ENCODE data around the gene CHSY3. TPM values are rescaled to one million over a fixed set of nuclear protein-coding genes. Genes with fewer than 3 reads are reported as not detected.

Gene CHSY3
- total and polyA plus RNA-seq, 4 donors = 0.40 to 7.7 (median 2.1) TPM

DNA sequence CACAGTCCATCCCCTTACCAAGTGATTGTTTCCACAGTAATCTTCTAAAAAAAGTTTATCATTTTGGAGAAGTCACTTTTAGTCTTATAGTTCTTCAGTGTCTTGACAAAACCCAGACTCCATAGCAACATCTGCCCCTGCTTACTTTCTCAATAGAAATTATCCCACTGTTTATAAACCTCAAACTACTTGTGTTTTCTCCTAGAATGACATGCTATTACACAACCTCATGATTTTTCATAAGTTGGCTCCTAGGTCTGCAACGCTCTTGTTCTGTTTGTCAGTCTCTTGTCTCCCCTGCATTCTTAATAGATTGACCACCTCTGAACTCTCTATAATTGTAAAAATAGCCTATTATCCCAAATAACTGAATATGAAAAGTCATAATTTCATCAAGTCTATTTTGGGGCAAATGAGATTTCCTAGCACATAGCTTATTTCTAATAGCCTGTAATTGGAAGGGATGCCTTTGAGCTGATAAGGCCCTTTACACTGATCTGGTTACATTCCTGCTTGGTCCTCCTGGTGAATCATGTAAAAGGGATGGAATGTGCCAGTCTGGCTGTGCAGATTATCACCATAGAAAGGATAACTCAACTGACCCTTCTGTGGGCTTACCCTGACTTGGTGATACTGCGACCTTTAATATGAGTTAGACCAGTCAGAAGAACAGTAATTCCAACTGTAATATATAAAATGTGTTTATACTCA is 69.6 kb downstream of the CHSY3 start:
- Histone ChIP-seq H3K36me3 (ENCODE audit: control insufficient read depth in 4 of 4, insufficient read depth in 3 of 4, low read depth in 1 of 4, low read length in 3 of 4) (no peaks in the 10 kb centered on the region), H3K9ac (ENCODE audit: low read depth in 1 of 2, low read length in 2 of 2) (no peak overlapping the region), H3K27ac (ENCODE audit: low read depth in 1 of 2, low read length in 2 of 2) (no peak overlapping the region), H3K27me3 (ENCODE audit: control insufficient read depth in 4 of 4, insufficient read depth in 4 of 4, low read length in 3 of 4) (no peaks in the 10 kb centered on the region), H3K9me3 (ENCODE audit: control insufficient read depth in 4 of 4, low read length in 3 of 4) (no peaks in the 10 kb centered on the region), H3K4me3 (ENCODE audit: low read depth in 1 of 3, low read length in 3 of 3) (no peak overlapping the region), H3K4me1 (ENCODE audit: control insufficient read depth in 4 of 4, insufficient read depth in 4 of 4, low read length in 3 of 4) (peaks cover 0 to 1% (median 0%) of the 10 kb centered on the region in 4 donors)
- no peak for DNase-seq (ENCODE audit: low spot score)
- TF ChIP-seq, protein P1, sequence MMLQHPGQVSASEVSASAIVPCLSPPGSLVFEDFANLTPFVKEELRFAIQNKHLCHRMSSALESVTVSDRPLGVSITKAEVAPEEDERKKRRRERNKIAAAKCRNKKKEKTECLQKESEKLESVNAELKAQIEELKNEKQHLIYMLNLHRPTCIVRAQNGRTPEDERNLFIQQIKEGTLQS (IDR thresholded peaks at IDR 0.05) = no peak
- no peak for TF ChIP-seq HNF4A (conservative IDR thresholded peaks at IDR 0.05)
- TF ChIP-seq FOXA2 (IDR thresholded peaks at IDR 0.05) = no peak
- TF ChIP-seq, protein P2, sequence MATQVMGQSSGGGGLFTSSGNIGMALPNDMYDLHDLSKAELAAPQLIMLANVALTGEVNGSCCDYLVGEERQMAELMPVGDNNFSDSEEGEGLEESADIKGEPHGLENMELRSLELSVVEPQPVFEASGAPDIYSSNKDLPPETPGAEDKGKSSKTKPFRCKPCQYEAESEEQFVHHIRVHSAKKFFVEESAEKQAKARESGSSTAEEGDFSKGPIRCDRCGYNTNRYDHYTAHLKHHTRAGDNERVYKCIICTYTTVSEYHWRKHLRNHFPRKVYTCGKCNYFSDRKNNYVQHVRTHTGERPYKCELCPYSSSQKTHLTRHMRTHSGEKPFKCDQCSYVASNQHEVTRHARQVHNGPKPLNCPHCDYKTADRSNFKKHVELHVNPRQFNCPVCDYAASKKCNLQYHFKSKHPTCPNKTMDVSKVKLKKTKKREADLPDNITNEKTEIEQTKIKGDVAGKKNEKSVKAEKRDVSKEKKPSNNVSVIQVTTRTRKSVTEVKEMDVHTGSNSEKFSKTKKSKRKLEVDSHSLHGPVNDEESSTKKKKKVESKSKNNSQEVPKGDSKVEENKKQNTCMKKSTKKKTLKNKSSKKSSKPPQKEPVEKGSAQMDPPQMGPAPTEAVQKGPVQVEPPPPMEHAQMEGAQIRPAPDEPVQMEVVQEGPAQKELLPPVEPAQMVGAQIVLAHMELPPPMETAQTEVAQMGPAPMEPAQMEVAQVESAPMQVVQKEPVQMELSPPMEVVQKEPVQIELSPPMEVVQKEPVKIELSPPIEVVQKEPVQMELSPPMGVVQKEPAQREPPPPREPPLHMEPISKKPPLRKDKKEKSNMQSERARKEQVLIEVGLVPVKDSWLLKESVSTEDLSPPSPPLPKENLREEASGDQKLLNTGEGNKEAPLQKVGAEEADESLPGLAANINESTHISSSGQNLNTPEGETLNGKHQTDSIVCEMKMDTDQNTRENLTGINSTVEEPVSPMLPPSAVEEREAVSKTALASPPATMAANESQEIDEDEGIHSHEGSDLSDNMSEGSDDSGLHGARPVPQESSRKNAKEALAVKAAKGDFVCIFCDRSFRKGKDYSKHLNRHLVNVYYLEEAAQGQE (IDR thresholded peaks at IDR 0.05) = no peak
- TF ChIP-seq JUND (IDR thresholded peaks at IDR 0.05) = no peak
- TF ChIP-seq NR2F2 (IDR thresholded peaks at IDR 0.05) = no peak
- TF ChIP-seq RAD21 (IDR thresholded peaks at IDR 0.05) = no peak
- TF ChIP-seq, protein P3, sequence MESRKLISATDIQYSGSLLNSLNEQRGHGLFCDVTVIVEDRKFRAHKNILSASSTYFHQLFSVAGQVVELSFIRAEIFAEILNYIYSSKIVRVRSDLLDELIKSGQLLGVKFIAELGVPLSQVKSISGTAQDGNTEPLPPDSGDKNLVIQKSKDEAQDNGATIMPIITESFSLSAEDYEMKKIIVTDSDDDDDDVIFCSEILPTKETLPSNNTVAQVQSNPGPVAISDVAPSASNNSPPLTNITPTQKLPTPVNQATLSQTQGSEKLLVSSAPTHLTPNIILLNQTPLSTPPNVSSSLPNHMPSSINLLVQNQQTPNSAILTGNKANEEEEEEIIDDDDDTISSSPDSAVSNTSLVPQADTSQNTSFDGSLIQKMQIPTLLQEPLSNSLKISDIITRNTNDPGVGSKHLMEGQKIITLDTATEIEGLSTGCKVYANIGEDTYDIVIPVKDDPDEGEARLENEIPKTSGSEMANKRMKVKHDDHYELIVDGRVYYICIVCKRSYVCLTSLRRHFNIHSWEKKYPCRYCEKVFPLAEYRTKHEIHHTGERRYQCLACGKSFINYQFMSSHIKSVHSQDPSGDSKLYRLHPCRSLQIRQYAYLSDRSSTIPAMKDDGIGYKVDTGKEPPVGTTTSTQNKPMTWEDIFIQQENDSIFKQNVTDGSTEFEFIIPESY (IDR thresholded peaks at IDR 0.05) = no peak
- TF ChIP-seq HNF4G (IDR thresholded peaks at IDR 0.05) = no peak
- TF ChIP-seq, protein P4, sequence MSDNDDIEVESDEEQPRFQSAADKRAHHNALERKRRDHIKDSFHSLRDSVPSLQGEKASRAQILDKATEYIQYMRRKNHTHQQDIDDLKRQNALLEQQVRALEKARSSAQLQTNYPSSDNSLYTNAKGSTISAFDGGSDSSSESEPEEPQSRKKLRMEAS (IDR thresholded peaks at IDR 0.05) = no peak
- 84% methylated on average over 2 of the region's 2 CpGs for WGBS

DNA sequence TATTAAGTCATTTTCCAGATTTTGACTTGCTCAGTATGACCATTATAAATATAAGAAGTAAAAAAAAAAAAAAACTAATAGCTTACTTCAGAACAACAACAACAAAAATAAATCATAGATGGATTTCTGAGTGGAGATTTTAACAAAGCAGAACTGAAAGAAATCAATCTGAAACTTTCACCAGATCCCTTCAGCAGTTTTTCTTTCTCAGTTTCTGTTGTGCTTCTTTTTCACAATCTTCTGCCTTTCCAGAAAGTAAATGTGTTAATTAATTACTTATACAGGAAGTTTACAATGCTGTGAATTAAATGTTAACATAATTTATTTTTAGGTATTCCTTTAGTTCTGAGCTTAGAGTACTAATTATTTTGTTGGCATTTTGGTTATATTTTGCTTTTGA is 73.5 kb downstream of the CHSY3 start:
- Histone ChIP-seq H3K4me1 (ENCODE audit: control insufficient read depth in 4 of 4, insufficient read depth in 4 of 4, low read length in 3 of 4) (no peaks in the 10 kb centered on the region), H3K27me3 (ENCODE audit: control insufficient read depth in 4 of 4, insufficient read depth in 4 of 4, low read length in 3 of 4) (no peaks in the 10 kb centered on the region), H3K9me3 (ENCODE audit: control insufficient read depth in 4 of 4, low read length in 3 of 4) (no peaks in the 10 kb centered on the region), H3K36me3 (ENCODE audit: control insufficient read depth in 4 of 4, insufficient read depth in 3 of 4, low read depth in 1 of 4, low read length in 3 of 4) (no peaks in the 10 kb centered on the region), H3K4me3 (ENCODE audit: low read depth in 1 of 3, low read length in 3 of 3) (no peak overlapping the region), H3K27ac (ENCODE audit: low read depth in 1 of 2, low read length in 2 of 2) (no peak overlapping the region), H3K9ac (ENCODE audit: low read depth in 1 of 2, low read length in 2 of 2) (no peak overlapping the region)
- TF ChIP-seq, protein P5, sequence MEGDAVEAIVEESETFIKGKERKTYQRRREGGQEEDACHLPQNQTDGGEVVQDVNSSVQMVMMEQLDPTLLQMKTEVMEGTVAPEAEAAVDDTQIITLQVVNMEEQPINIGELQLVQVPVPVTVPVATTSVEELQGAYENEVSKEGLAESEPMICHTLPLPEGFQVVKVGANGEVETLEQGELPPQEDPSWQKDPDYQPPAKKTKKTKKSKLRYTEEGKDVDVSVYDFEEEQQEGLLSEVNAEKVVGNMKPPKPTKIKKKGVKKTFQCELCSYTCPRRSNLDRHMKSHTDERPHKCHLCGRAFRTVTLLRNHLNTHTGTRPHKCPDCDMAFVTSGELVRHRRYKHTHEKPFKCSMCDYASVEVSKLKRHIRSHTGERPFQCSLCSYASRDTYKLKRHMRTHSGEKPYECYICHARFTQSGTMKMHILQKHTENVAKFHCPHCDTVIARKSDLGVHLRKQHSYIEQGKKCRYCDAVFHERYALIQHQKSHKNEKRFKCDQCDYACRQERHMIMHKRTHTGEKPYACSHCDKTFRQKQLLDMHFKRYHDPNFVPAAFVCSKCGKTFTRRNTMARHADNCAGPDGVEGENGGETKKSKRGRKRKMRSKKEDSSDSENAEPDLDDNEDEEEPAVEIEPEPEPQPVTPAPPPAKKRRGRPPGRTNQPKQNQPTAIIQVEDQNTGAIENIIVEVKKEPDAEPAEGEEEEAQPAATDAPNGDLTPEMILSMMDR (IDR thresholded peaks at IDR 0.05; ENCODE audit: low read depth, low read length, missing input control) = no peak
- TF ChIP-seq NR2F2 (IDR thresholded peaks at IDR 0.05) (no peak), HNF4A (conservative IDR thresholded peaks at IDR 0.05) (no peak)
- DNase-seq (ENCODE audit: low spot score) = no peak

Data from liver (tissue), 9 donors.